GM19240 (cell line): ENCODE results near the gene RAD51B.
A peak's percentile ranks its signal among the peaks of the same experiment; 100 is the strongest.
"Not testable (repeated sequence)": the region's sequence is repeated elsewhere in the genome, so short reads cannot be mapped to it uniquely, and the experiment has no call there.

ENCODE experiments used
- DNase-seq: peaks from one replicate; pipeline ENCODE4 v3.0.0; 2011; ENCODE audit warnings: low spot score; ENCODE audit not compliant: insufficient read length

RAD51B gene

GRCh38 chr14:68292441-68293215 lies 473.0 kb downstream of the RAD51B start:
- DNase-seq: no peak

DNA sequence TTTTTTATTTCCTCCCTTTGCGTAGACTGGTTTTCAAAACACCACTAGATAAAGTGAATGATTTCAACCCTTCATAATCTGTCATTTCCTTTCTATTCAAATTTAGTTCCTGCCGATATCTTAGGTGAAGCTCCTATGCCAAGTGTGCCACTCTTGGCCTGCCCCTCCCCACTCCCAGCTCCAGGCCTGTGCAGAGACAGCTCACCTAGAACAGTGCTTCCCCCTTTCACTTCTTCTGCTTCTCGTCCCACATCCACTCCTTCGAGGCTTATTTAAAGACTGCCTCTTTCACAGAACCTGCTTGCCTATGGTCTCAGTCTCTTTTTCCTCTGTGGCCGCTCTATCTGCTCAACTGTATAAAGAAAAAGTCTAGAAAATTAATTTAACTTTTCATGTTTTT lies 473.8 kb downstream of the RAD51B start:
- no peak for DNase-seq

DNA sequence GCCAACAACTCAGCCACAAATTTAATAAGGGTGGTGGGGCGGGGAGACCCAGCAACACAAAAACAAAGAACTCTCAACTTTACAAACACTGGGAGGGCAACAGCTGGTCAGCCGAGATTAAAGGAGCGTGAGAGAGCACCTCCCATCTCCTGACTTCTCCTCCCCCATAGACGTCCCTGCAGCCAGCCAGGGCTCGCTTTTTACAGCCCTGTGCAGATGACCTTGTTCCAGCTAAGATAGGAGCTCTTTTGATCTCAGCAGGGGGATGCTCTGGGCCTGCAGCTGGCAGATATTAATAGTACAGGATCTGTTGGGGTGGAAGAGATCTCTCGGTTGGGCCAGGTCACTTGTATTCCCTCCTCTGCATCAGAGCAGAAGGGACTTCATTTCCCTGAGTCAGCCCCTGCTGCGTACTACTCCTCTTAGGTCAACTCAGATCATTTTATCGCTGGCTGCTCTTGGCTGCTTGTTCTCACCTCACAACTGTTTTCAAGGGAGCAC lies 475.8 kb downstream of the RAD51B start:
- DNase-seq: no peak

- no peak for DNase-seq
Observed at GRCh38 chr14:68297039-68297438, 477.5 kb downstream of the RAD51B start.

DNA sequence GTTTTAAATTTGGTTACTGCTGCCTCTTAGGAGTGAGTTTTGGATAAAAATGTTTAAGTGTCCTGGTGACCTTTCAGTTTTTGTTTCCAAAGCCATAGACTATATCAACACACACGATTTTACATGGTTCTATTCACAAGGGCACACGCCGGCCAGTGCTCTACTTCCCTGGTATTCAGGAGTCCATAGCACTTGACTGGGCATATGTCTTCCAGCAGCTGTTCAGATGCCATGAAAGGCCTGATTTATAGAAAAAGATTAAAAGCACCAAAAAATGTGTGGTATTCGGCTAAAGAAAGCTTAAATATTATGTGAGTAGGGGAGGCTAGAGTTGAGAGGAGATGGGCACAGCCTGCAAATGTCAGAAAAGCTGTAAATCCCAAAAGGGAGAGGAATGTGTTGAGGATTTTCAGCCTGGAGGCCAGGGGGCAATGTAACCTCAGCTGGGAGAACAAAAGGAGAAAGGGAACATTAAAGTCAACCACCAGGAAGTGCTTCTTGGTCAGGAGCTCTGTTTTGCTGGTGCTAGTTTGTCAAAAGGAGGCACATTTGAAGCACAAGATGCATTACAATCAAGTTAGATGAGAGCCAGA lies 478.4 kb downstream of the RAD51B start:
- no peak for DNase-seq

DNA sequence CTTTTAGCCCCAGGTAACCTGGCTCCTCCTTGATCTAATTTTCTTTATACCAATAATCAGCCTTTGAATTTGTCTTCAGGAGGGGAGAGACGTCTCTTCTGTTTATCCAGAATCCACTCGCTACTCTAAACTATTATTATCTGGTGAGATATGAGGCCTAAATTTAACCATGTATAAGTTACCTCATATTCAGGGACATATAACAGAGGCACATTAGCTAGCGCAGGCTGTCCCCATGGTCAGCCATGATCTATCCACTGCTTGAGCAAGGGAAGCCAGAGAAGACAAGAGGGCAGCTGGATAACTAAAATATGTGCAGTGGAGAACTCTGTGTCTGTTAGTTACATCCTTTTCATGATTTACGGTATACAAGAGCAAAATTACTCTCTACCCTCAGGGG lies 481.0 kb downstream of the RAD51B start:
- no peak for DNase-seq

DNA sequence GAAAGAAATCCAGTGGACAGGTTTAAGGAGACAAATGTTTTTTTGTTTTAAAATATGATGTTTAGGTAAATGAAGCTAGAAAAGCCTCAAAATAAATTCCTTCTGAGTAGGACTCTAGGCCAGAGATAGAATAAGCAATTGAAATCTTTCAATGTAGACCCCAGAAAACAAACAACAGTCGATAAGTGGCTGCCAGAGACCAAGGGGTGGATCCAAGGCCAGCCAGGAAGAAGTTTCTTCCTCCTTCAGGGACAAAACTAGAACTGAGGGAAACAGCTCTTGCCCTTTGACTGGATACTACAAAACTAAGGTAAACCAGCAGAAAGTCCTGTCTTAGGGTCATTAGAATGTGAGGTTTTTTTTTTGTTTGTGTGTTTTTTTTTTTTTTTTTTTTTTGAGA lies 481.6 kb downstream of the RAD51B start:
- DNase-seq: no peak

GRCh38 chr14:68302938-68303337 lies 483.4 kb downstream of the RAD51B start:
- not testable (repeated sequence) for DNase-seq

GRCh38 chr14:68305738-68306137 lies 486.2 kb downstream of the RAD51B start:
- no peak for DNase-seq

GRCh38 chr14:68306265-68306933 lies 486.8 kb downstream of the RAD51B start:
- no peak for DNase-seq

GRCh38 chr14:68306934-68307789 lies 487.6 kb downstream of the RAD51B start:
- DNase-seq: no peak

GRCh38 chr14:68307790-68308168 lies 488.2 kb downstream of the RAD51B start:
- DNase-seq: no peak

GRCh38 chr14:68308726-68309520 lies 489.3 kb downstream of the RAD51B start:
- no peak for DNase-seq

DNA sequence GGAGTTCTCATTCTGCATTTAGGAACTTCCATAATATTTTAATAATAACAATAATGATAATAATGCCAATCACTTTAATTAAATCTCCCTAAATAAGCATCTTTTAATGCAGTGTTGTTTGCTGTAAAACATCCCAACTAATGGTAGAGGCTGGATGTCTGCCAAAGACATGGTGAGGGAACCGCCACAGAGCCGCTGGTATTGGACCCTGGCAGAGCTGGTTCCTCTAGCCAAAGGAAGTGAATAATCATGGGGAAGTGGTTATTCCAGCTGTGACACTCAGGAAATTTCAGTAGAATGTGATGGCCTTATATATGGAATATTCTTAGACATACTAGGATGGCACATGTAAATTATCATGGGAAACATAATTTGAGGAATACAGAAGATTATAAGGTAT lies 490.0 kb downstream of the RAD51B start:
- DNase-seq: no peak

- no peak for DNase-seq
Observed at GRCh38 chr14:68312300-68312699, 492.7 kb downstream of the RAD51B start.

DNA sequence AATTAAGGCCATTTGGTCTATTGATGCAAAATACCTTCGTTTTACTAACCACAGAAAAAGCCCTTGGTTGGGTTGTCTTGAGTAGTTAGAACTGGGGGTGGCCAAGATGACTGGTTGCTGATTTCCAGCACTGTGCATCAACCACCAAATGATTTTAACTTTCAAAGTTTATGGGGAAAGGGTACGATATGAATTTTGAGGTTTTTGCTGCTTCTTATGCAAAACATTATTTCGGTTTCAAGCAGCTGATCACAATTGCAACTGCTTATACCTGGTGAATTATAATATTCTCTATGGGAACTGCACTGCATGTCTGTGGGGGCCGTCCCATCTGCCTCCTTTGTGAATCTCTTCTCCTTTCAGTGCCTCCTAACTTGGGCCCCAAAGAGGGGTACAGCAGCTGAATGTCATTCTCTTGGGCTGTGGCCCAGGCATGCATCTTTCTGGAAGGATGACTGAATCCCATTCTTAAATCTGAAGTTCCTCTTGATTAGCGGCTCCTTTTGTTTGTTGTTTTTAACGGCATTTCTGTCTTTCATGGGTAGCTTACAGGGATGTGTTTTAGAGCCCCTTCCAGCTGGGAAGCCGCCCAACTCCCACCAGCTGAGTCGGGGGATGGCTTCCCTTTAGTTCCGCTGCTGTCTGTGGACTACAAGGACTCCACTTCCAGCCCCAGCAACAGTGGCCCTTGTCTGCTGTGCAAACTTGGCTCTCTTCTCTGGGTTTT lies 493.5 kb downstream of the RAD51B start:
- DNase-seq: peak; percentile 38

DNA sequence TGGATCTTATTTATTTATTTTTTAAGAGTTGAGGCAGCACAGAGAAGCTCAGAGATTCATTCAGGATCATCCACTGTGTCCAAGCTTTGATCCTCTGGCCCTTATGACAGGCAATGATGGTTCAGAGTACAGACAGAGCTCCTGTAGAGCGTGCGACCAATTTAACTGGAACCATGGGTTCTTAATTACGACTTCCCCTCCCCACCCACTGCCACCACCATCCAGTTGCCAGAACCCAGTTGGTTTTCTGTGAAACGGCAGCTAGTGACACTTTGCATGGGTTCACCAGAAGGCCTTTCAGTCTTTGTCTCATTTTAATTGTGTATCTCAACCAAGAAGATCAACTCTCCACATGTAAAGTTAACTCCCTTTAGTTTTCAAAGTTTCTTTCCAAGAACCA lies 495.1 kb downstream of the RAD51B start:
- DNase-seq: no peak

DNA sequence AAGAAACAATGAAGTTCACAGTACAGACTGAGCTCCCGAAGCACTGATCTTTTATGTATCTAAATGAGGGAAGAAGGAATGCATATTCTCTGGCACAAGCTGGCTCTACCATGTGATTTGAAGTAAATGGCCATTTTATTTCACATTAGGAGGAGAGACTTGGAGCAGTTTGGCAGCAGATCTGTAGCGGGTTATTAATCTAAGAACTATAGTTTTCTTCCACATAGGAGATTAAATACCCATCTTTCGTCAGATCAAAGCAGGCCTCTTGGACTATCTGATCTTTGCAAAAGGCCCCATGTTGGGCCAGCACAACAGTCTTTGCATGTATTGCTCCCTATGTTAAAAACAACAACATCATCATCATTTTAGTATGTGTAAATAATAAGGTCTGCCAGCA lies 495.5 kb downstream of the RAD51B start:
- DNase-seq: no peak

- DNase-seq: no peak
Observed at GRCh38 chr14:68316078-68316868, 496.7 kb downstream of the RAD51B start.
